Dermis microvascular lymphatic vessel endothelial cell (primary cell): Measurements from ENCODE around the gene CMIP. TPM values are rescaled to one million over a fixed set of nuclear protein-coding genes. Genes with fewer than 3 reads are reported as not detected.
A peak's percentile ranks its signal among the peaks of the same experiment; 100 is the strongest.

Experiments
- DNase-seq, 2 donors: peaks; one replicate each; pipeline versions ENCODE4 v3.0.0 to v3.0.0-alpha.2; 2010; ENCODE audit warnings: low read depth in 2 of 2
- total RNA-seq: library from RNA; depleted of rRNA; stranded (reverse); fragments of >200 nt; gene quantifications from 2 replicates; pipeline ENCODE4 v1.2.1, GENCODE V29; 2014

The CMIP gene
- total RNA-seq, 1 donor from 2014 or later, result 8.0 TPM

DNA sequence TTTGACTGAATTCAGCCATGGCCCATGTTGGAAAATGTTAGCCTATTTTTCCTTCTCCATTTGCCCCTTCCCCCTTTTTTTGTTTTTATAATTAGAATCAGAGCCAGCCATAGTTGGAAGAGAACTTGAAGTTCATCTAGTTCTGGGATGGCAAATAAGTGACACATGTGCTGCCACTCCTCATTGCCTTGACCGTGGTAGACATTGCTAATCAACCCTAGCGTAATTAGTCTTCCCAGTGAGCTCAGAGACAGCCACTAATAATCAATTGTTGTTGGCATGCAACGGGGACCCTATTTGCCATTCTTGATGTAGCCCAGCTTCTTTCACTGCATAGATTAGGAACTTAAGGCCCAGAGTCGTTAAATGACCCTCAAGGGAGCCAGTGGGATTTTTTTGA lies 16.6 kb downstream of the CMIP start:
- DNase-seq, result no peak

GRCh38 chr16:81461766-81462165 lies 17.2 kb downstream of the CMIP start:
- DNase-seq, result no peak

DNA sequence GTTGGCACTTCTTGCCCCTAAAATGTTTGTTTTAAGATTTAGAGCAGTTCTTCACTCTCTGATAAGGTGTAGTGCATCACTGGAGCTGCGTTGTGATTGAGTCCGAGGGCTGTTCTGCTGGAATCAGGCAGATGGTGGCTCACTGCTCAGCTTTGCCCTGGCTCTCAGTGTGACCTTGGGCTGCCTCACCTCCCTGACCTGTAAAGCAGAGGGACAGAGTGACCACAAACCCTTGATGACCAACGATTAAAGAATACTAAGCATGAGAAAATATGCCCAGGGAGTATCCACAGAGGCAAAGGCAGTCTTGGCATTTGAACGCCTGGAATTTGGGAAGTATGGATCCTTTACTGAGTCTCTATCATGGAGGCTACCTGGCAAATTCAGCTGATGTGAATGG lies 18.1 kb downstream of the CMIP start:
- no peak for DNase-seq

- DNase-seq, result no peak
Observed at GRCh38 chr16:81463296-81463890, 18.8 kb downstream of the CMIP start.

DNA sequence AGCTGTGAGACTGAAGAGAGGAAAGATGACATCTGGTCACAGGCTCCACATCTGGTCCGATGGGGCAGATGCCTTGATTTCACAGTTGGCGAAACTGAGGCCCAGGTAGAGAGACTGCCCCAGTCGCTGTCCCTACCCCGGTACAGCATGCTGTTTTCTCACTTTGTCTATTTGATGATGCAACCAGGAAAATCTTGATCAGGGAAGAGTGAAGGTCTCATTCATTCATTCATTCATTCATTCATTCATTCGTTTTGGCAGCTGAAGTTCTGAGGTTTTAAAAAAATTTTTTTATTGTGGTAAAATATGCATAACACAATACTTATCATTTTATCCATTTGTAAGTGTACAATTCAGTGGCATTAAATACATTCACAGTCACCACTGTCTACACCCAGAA lies 19.7 kb downstream of the CMIP start:
- DNase-seq, result no peak

GRCh38 chr16:81465375-81465943 lies 20.9 kb downstream of the CMIP start:
- peak in 1 of 2 donors; percentile 43 for DNase-seq

DNA sequence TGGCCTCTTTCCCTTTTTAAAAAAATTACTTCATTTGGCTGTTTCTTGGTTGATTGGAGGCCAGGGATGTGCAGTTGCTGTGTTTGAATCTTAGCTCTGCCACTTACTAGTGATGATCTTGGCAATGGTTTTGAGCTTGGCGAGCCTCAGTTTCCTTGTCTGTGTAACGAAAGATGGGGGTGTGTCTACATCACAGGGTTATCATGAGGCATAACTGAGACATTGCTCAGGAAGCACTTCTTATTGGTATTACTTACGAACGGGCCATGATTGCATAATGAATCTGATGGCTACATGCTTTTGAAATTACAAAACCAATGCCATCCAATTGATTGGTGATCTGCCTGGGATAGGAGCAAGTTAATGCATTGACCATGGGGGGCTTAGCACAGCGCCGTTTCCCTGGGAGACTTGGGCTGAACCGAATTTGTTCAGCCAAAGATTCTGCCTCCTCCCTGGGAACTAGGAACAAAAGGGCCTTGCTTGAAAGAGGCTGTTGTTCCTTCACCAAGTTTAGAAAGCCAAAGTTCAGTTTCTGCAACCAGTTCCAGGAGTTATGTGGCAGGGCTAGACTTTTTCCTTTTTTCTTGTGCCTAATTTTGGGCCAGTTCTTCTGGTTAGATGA lies 21.9 kb downstream of the CMIP start:
- DNase-seq, result no peak

GRCh38 chr16:81467072-81467471 lies 22.5 kb downstream of the CMIP start:
- DNase-seq, result no peak

- DNase-seq, result no peak
Observed at GRCh38 chr16:81467815-81468214, 23.2 kb downstream of the CMIP start.

GRCh38 chr16:81468269-81468902 lies 23.8 kb downstream of the CMIP start:
- no peak for DNase-seq

DNA sequence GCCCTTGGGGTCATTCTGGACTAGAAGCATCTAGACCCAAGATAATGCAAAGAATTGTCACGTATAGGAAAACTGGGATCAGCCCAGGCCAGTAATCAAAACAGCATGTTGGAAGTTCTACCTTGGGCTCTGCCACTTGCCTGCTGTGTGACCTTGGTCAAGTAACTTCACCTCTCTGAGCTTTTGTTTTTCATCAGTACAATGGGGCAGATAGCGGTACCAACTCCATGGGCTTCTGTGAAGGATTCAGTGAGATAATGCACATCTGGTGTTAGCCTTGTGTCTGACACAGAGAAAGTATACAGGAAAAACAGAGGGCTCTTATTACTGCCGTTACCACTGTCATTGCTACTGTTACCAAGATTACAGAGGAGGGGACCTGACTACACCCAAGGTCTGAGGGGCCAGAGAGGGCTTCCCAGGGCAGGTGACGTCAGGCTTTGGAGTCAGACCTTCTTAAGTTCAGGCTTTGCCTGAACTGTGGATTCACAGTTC lies 24.6 kb downstream of the CMIP start:
- DNase-seq, result no peak

DNA sequence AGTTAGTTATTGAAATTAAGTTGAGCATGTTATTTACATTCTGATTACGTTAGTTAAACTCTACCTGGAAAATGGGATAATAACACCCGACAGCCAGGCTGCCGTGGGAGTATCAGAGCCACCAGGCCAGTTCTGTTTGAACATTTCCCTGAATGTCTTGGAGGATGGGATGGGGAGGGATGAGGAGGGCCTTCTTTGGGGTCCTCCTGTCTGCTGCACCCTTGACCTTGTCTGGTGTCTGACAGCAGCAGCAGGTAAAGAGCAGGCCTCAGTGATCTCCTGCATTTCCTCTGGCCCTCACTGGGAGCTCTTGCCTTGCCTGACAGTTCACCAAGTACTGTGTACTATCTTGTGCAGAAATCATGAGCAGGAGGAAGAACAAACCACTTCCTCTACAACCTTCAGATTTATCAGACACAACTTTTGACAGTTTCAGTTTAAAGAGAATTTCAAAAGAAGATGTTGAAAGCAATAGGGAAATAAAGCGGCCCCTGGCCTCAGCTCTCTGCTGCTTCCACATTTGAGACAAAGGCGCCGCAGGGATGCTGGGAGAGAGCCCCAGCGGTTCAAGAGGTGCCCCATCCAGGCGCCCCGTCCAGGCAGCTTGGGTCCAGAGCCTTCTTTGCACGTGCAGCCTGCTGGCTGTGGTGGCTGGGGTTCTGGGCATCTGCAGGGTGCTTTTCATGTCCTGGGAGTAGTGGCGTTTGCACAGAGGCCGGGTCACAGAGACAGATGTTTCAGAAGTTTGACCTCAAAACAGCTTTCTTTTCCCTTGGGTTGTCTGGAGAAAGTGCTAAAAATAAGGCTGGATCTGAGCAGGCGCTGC lies 25.3 kb downstream of the CMIP start:
- DNase-seq, result no peak

- DNase-seq, result no peak
Observed at GRCh38 chr16:81470796-81471636, 26.4 kb downstream of the CMIP start.

DNA sequence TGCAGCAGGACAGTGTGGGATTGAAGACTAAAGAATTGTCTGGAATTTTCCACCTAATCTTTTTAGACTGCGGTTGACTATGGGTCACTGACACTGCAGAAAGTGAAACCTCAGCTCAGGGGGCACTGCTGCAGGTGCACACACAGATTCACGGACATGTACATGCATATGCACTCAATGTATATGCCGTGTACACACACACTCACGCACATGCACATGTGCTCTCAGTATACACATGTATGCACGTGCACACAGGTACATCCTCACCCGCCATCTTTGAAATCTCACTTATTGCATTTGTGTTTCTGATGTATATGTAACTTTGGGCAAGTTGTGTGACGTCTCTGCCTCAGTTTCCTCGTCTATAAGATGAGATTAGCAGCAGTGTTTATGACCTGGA lies 27.3 kb downstream of the CMIP start:
- DNase-seq, result no peak

DNA sequence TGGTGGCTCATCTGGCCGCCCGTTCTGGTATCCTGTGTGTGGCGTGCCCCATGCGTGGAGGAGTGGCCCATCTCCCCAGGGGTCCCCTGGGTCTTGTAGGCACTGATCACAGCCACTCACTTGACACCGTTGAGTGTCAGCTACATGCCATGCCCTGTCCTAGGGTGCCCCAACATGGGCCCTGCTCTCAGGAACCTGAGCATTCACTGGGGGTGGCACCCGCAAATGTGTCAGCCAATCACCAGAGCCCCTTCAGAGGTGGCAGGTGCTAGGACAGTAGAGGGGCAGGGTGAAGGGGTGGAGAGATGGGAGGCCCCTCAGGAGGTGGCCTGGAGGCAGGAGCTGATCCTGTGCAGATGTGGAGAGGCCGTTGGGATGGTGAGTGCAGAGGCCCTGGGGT lies 27.8 kb downstream of the CMIP start:
- DNase-seq, result no peak

DNA sequence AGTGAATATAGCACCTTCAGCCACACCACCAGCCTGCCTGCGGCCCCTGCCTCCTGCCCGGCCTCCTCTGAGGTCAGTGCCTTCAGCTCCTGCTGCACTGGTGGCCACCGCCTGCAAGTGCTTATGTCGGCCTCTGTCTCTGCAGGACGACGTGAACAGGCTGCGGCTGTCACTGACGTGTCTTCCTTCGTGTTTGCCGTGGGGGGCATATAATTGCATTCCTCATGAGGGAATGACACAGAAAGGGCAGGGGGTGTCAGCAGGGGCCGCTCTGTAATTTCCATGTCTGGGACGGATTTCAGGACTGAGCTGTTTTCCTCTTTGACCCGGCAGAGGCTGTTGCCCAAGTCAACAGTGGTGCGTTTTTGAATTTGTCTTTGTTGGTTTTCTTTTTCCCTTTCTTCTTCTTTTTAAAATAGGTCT lies 28.5 kb downstream of the CMIP start:
- DNase-seq, result peak in 1 of 2 donors; percentile 66

DNA sequence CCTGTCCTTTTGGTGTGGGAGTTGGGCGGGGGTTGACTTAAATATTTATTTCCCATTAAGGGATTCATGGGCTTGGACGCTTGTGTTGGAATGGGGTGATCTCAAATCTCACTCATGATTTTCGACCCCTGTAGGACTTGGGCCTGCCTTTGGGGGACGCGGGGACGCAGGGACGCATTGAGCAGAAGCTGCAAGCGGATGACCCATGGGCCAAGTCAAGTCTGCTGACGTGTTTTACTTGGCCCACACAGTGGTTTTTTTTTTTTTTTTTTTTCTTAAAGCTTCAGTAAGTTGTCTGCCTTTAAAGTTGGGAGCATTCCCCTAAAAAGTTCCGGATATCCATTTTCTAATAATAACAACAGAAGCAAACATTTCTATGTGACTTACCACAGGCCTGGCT lies 28.9 kb downstream of the CMIP start:
- peak in 1 of 2 donors; percentile 75 for DNase-seq

GRCh38 chr16:81473969-81474959 lies 29.7 kb downstream of the CMIP start:
- DNase-seq, result no peak
